GM12878 (cell line): ENCODE results near the gene DIP2A. TPM values are rescaled to one million over a fixed set of nuclear protein-coding genes. Genes with fewer than 3 reads are reported as not detected.

Experiments used
- ATAC-seq: fragments of 200-7000 bp; cut with Tn5 transposase; 3 replicates; pipeline ENCODE4 v1.9.1; 2020; ENCODE audit warnings: mild to moderate bottlenecking, moderate library complexity
- BruUV-seq: library from RNA; stranded (reverse); fragments of 400-500 nt; replicated peaks from 2 replicates; lab custom pipeline; 2021; lab: Mats Ljungman, UMichigan
- CTCF ChIA-PET: fragments of 300-600 bp; sonication (Branson Sonifier 250); formaldehyde crosslinking; extraction: SDS; loops from one replicate; lab custom pipeline; 2021; ENCODE audit warnings: inconsistent platforms; lab: Yijun Ruan, JAX
- POLR2A ChIA-PET: fragments of 350-600 bp; formaldehyde crosslinking; extraction: SDS; loops from one replicate; lab custom pipeline; 2021; ENCODE audit warnings: inconsistent platforms; lab: Charles Lee
- RAD21 ChIA-PET: fragments of 300-600 bp; sonication (Branson Sonifier 250); formaldehyde crosslinking; loops from one replicate; lab custom pipeline; 2023; ENCODE audit warnings: antibody characterized with exemption; ENCODE audit not compliant: unreplicated experiment; lab: Charles Lee
- SMC1A ChIA-PET: fragments of 300-600 bp; sonication (Branson Sonifier 250); formaldehyde crosslinking; loops from one replicate; lab custom pipeline; 2023; ENCODE audit not compliant: unreplicated experiment, uncharacterized antibody; lab: Charles Lee
- DNase-seq: peaks from one replicate; pipeline ENCODE4 v3.0.0-alpha.2; 2011; ENCODE audit warnings: low read depth, low spot score
- FAIRE-seq: peaks from 3 replicates; lab custom pipeline; 2011; peaks lifted over from hg19 to GRCh38; lab: Jason Lieb, UNC
- H2AFZ ChIP-seq: 2 replicates; pipeline ENCODE4 v1.6.0; 2011; ENCODE audit warnings: low read depth, low read length, control low read depth; ENCODE audit not compliant: control insufficient read depth
- H3K27ac ChIP-seq: 2 replicates; pipeline ENCODE4 v1.5.1; 2011; ENCODE audit warnings: control low read depth; ENCODE audit not compliant: control insufficient read depth, insufficient read depth
- H3K27me3 ChIP-seq, 2 experiments: replicated peaks in 1 of 2; 2 replicates each; pipeline versions ENCODE4 v1.6.0 to v1.6.1; 2011; ENCODE audit warnings: low read length in 1 of 2; ENCODE audit not compliant: control insufficient read depth in 2 of 2, insufficient read depth in 2 of 2
- H3K36me3 ChIP-seq, 2 experiments: 2 replicates each; pipeline ENCODE4 v1.5.1; 2011; ENCODE audit warnings: low read length in 1 of 2; ENCODE audit not compliant: control insufficient read depth in 2 of 2, insufficient read depth in 2 of 2
- H3K4me1 ChIP-seq: 2 replicates; pipeline ENCODE4 v1.6.1; 2011; ENCODE audit warnings: mild to moderate bottlenecking, low read length, moderate library complexity, mixed read lengths; ENCODE audit not compliant: control insufficient read depth, insufficient read depth
- H3K4me2 ChIP-seq: 2 replicates; pipeline ENCODE4 v1.6.0; 2011; ENCODE audit warnings: control low read depth; ENCODE audit not compliant: control insufficient read depth, insufficient read depth
- H3K4me3 ChIP-seq: fragments of 200-600 bp; sonication (generic); 2 replicates; pipeline ENCODE4 v1.5.1; 2016
- H3K79me2 ChIP-seq: 2 replicates; pipeline ENCODE4 v1.6.0; 2011; ENCODE audit warnings: low read length; ENCODE audit not compliant: control insufficient read depth, insufficient read depth
- H3K9ac ChIP-seq: 2 replicates; pipeline ENCODE4 v1.8.0; 2011; ENCODE audit warnings: low read length, control low read depth, mixed read lengths; ENCODE audit not compliant: control insufficient read depth, insufficient read depth
- H3K9me3 ChIP-seq: replicated peaks from 3 replicates; pipeline ENCODE4 v1.5.1; 2011; ENCODE audit warnings: mild to moderate bottlenecking, low read length; ENCODE audit not compliant: control insufficient read depth, insufficient read depth
- H4K20me1 ChIP-seq: 2 replicates; pipeline ENCODE4 v1.6.0; 2011; ENCODE audit not compliant: control insufficient read depth, insufficient read depth
- ASH2L ChIP-seq: fragments of 300-600, 200-600 bp; sonication (generic); IDR thresholded peaks from 2 replicates; pipeline ENCODE4 v1.6.1; 2017; ENCODE audit warnings: low read depth, mild to moderate bottlenecking, borderline replicate concordance
- BMI1 ChIP-seq: fragments of 450-650 bp; IDR thresholded peaks from 2 replicates; pipeline ENCODE4 v1.6.1; 2016; ENCODE audit warnings: mild to moderate bottlenecking, moderate library complexity, borderline replicate concordance
- ESRRA ChIP-seq: IDR thresholded peaks from 2 replicates; pipeline ENCODE4 v1.6.1; 2012; ENCODE audit warnings: mild to moderate bottlenecking, low read length, improper control_type of control experiment
- HDAC2 ChIP-seq: fragments of 200-600 bp; sonication (generic); IDR thresholded peaks from 2 replicates; pipeline ENCODE4 v1.6.1; 2017
- KAT2A ChIP-seq: conservative IDR thresholded peaks from 2 replicates; pipeline ENCODE4 v1.6.1; 2011; ENCODE audit warnings: low read depth, low read length; ENCODE audit not compliant: control insufficient read depth
- MYB ChIP-seq: fragments of 150-350 bp; IDR thresholded peaks from 2 replicates; pipeline ENCODE4 v1.6.1; 2014; ENCODE audit warnings: mild to moderate bottlenecking, low read depth, low read length, borderline replicate concordance
- ZBED1 ChIP-seq: IDR thresholded peaks from 2 replicates; pipeline ENCODE4 v1.6.1; 2016; ENCODE audit warnings: borderline replicate concordance
- WGBS: methylation state at CpG from one replicate; pipeline ENCODE4 v1.1.6; 2016; ENCODE audit warnings: low lambda C conversion rate; ENCODE audit not compliant: insufficient replicate concordance, insufficient coverage; ENCODE audit errors: missing lambda C conversion rate; 5-methylcytosine and 5-hydroxymethylcytosine counted together
- in situ Hi-C: fragments of 300-500 bp; cut with MboI; formaldehyde crosslinking; loops from 9 replicates; pipeline ENCODE4 v1.14.3; 2018; ENCODE audit warnings: mixed read lengths
- intact Hi-C: fragments of 100-400 bp; cut with micrococcal nuclease; formaldehyde crosslinking; loops from one replicate; pipeline ENCODE4 v1.14.2; 2022; ENCODE audit not compliant: unreplicated experiment
- polyA plus RNA-seq, 11 experiments: library from polyadenylated mRNA; depleted of rRNA in 4 of 11; unstranded in 6 of 11; stranded (reverse) in 5 of 11; fragments of >200 nt; fragmentation: Nextera tagmentation in 4 of 11; fragmentation: Illumina TruSeq in 1 of 11; extraction: Ambion mirVana in 4 of 11; extraction: Trizol in 1 of 11; gene quantifications; 1 replicate in 1 of 11; 2 replicates in 10 of 11; pipeline versions ENCODE4 v1.2.1 to v1.2.3, GENCODE V29; 2011 to 2016; ENCODE audit warnings: inconsistent platforms in 2 of 11, missing spikeins in 2 of 11, low read depth in 1 of 11
- total RNA-seq, 4 experiments: library from RNA; depleted of rRNA in 3 of 4; stranded (reverse); fragments of >200 nt in 3 of 4; fragmentation: Illumina TruSeq in 1 of 4; extraction: Trizol in 1 of 4; gene quantifications; 2 replicates each; pipeline versions ENCODE4 v1.2.1 to v1.2.3, GENCODE V29; 2013 to 2021
- TF ChIP-seq, protein P1 (sequence below): fragments of 450-650 bp; IDR thresholded peaks from 2 replicates; pipeline ENCODE4 v1.6.1; 2018; ENCODE audit warnings: mild to moderate bottlenecking, low read depth, moderate library complexity; ENCODE audit not compliant: partially characterized antibody
- TF ChIP-seq, protein P2 (sequence below): IDR thresholded peaks from 2 replicates; pipeline ENCODE4 v1.6.1; 2012; ENCODE audit warnings: low read depth, low read length, improper control_type of control experiment

Gene DIP2A
- total and polyA plus RNA-seq, 10 of the 15 experiments (the other 5 are each of a cell fraction or from before 2014, with no cell fraction given), result 1.7 to 25.5 (median 12.2) TPM

DNA sequence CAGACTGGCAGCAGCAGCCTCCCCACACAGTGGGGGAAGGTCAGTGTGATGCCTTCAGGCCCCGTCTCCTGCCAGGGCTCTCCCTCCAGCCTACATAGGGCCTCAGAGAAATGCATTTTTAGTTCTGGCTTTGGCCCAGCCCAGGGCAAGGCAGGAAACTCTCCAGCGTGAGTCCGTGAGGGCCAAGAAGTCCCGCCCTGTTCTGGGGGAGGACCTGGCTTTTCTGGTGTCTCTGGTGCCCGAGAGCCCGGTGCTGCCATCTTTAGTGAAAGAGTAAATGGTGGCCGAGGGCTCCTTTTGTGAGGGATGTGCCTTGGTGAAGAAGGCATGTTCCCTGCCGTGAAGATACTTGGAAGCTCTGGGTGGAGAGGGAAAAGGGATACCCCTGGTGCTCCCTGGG, 14.8 kb upstream of the DIP2A start (continued):
- TF ChIP-seq, protein P1, sequence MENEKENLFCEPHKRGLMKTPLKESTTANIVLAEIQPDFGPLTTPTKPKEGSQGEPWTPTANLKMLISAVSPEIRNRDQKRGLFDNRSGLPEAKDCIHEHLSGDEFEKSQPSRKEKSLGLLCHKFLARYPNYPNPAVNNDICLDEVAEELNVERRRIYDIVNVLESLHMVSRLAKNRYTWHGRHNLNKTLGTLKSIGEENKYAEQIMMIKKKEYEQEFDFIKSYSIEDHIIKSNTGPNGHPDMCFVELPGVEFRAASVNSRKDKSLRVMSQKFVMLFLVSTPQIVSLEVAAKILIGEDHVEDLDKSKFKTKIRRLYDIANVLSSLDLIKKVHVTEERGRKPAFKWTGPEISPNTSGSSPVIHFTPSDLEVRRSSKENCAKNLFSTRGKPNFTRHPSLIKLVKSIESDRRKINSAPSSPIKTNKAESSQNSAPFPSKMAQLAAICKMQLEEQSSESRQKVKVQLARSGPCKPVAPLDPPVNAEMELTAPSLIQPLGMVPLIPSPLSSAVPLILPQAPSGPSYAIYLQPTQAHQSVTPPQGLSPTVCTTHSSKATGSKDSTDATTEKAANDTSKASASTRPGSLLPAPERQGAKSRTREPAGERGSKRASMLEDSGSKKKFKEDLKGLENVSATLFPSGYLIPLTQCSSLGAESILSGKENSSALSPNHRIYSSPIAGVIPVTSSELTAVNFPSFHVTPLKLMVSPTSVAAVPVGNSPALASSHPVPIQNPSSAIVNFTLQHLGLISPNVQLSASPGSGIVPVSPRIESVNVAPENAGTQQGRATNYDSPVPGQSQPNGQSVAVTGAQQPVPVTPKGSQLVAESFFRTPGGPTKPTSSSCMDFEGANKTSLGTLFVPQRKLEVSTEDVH, result no peak
- no peak for TF ChIP-seq HDAC2
- TF ChIP-seq ESRRA, result no peak
- no peak for TF ChIP-seq MYB
- TF ChIP-seq ZBED1, result no peak
- TF ChIP-seq ASH2L, result no peak
- no peak for TF ChIP-seq BMI1
- TF ChIP-seq, all 136 proteins: peak for 0

DNA sequence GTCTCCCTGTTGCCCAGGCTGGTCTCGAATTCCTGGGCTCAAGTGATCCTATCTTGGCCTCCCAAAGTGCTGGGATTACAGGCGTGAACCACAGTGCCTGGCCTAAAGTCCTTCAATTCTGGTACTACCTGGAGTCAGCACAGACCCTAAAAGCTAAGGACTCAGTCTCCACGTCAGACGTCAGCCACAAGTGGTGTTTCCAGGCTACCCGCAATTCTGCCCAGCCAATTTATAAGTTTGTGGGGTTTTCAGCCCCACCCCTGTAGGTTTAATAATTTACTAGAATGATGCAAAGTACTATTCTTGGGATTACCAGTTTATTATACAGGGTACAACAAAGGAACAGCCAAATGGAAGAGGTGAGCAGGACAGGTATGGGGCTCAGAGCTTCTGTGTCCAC, 10.6 kb upstream of the DIP2A start:
- no TSS peak for BruUV-seq
- no peak overlapping the region for H3K4me2 ChIP-seq
- 96% methylated on average over 5 of the region's 5 CpGs for WGBS
- peaks cover under 1 to 10% of the 10 kb centered on the region in 2 experiments; a peak in 3 of 4 replicates for H3K36me3 ChIP-seq
- ATAC-seq (no peak), FAIRE-seq (no peak), DNase-seq (no peak)
- intact Hi-C loops (no loop called here), in situ Hi-C loops (no loop called here)
- H2AFZ ChIP-seq, result no peak overlapping the region
- ChIA-PET SMC1A (no interaction called here), CTCF (no interaction called here), POLR2A (no interaction called here), RAD21 (no interaction called here)
- no peak overlapping the region for H3K9ac ChIP-seq
- H3K27me3 ChIP-seq, result no peaks in the 10 kb centered on the region
- H3K9me3 ChIP-seq, result no peaks in the 10 kb centered on the region; the same call in 2 of the 3 replicates
- H3K4me3 ChIP-seq, result no peak overlapping the region
- no peaks in the 10 kb centered on the region for H3K79me2 ChIP-seq
- no peak overlapping the region for H3K27ac ChIP-seq
- TF ChIP-seq, protein P2, sequence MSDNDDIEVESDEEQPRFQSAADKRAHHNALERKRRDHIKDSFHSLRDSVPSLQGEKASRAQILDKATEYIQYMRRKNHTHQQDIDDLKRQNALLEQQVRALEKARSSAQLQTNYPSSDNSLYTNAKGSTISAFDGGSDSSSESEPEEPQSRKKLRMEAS, result no peak
- TF ChIP-seq KAT2A, result no peak
- H3K4me1 ChIP-seq, result no peaks in the 10 kb centered on the region
- H4K20me1 ChIP-seq, result no peaks in the 10 kb centered on the region
